ENCODE measurements around the gene RASD2. TPM values are rescaled to one million over a fixed set of nuclear protein-coding genes. Genes with fewer than 3 reads are reported as not detected.

RASD2 gene
- total RNA-seq, 4 donors from 2014 or later: 0.13 to 1.6 (median 0.97) TPM

GRCh38 chr22:35542157-35542938, 1.7 kb downstream of the RASD2 start:
- no peak for TF ChIP-seq CTCF (IDR thresholded peaks at IDR 0.05)
- no peak for TF ChIP-seq POLR2A (IDR thresholded peaks at IDR 0.05)
- no peaks in the 10 kb centered on the region for H3K9me3 ChIP-seq
- no peak overlapping the region for H3K4me3 ChIP-seq (replicated peaks in 1 of 3)
- DNase-seq: peak; percentile 70 to 77
- no peaks in the 10 kb centered on the region for H3K36me3 ChIP-seq
- intact Hi-C loops (cut with DNase I): no loop called here
- H3K27me3 ChIP-seq: no peaks in the 10 kb centered on the region
- H3K27ac ChIP-seq: no peak overlapping the region
- peaks cover 17 to 24% of the 10 kb centered on the region in 2 donors for H3K4me1 ChIP-seq
- WGBS, 2 donors: 43 to 61% methylated on average over 8 to 9 of the region's 13 CpGs

GRCh38 chr22:35542939-35543516, 2.4 kb downstream of the RASD2 start:
- no peaks in the 10 kb centered on the region for H3K9me3 ChIP-seq
- intact Hi-C loops (cut with DNase I): no loop called here
- H3K4me3 ChIP-seq (replicated peaks in 1 of 3): no peak overlapping the region
- peaks cover 17 to 24% of the 10 kb centered on the region in 2 donors for H3K4me1 ChIP-seq
- 66 to 78% methylated on average over 6 of the region's 6 CpGs for WGBS, 2 donors
- TF ChIP-seq POLR2A (IDR thresholded peaks at IDR 0.05) (no peak), CTCF (IDR thresholded peaks at IDR 0.05) (no peak)
- no peaks in the 10 kb centered on the region for H3K36me3 ChIP-seq
- no peaks in the 10 kb centered on the region for H3K27me3 ChIP-seq
- H3K27ac ChIP-seq: no peak overlapping the region
- no peak for DNase-seq

- H3K4me1 ChIP-seq: peaks cover 17 to 24% of the 10 kb centered on the region in 2 donors
- WGBS, 2 donors: 80 to 84% methylated on average over 3 of the region's 3 CpGs
- intact Hi-C loops (cut with DNase I): no loop called here
- H3K9me3 ChIP-seq: no peaks in the 10 kb centered on the region
- no peak overlapping the region for H3K27ac ChIP-seq
- TF ChIP-seq POLR2A (IDR thresholded peaks at IDR 0.05) (no peak), CTCF (IDR thresholded peaks at IDR 0.05) (no peak)
- no peaks in the 10 kb centered on the region for H3K27me3 ChIP-seq
- H3K36me3 ChIP-seq: no peaks in the 10 kb centered on the region
- H3K4me3 ChIP-seq (replicated peaks in 1 of 3): no peak overlapping the region
- no peak for DNase-seq
Measured at GRCh38 chr22:35543702-35544101, 3.1 kb downstream of the RASD2 start.

GRCh38 chr22:35544189-35544588, 3.6 kb downstream of the RASD2 start:
- Histone ChIP-seq H3K36me3 (no peaks in the 10 kb centered on the region), H3K27me3 (no peaks in the 10 kb centered on the region), H3K27ac (no peak overlapping the region), H3K4me1 (peaks cover 17 to 24% of the 10 kb centered on the region in 2 donors), H3K9me3 (no peaks in the 10 kb centered on the region), H3K4me3 (replicated peaks in 1 of 3) (no peak overlapping the region)
- no peak for DNase-seq
- TF ChIP-seq CTCF (IDR thresholded peaks at IDR 0.05) (no peak), POLR2A (IDR thresholded peaks at IDR 0.05) (no peak)
- intact Hi-C loops (cut with DNase I): no loop called here
- WGBS, 2 donors: 54 to 80% methylated on average over 1 to 3 of the region's 3 CpGs

GRCh38 chr22:35544827-35545226, 4.2 kb downstream of the RASD2 start:
- H3K4me1 ChIP-seq: peaks cover 14 to 20% of the 10 kb centered on the region in 2 donors
- intact Hi-C loops (cut with DNase I): no loop called here
- no peaks in the 10 kb centered on the region for H3K36me3 ChIP-seq
- H3K27me3 ChIP-seq: no peaks in the 10 kb centered on the region
- H3K27ac ChIP-seq: no peak overlapping the region
- WGBS, 2 donors: 88 to 90% methylated on average over 9 of the region's 9 CpGs
- TF ChIP-seq CTCF (IDR thresholded peaks at IDR 0.05) (no peak), POLR2A (IDR thresholded peaks at IDR 0.05) (no peak)
- DNase-seq: no peak
- H3K4me3 ChIP-seq (replicated peaks in 1 of 3): no peak overlapping the region
- H3K9me3 ChIP-seq: no peaks in the 10 kb centered on the region
